HG03432 (cell line): ENCODE data around the gene MIGA2.

Source experiments
- ATAC-seq: cut with Tn5 transposase; IDR thresholded peaks from one replicate; pipeline ENCODE4 v1.9.1; 2021; ENCODE audit warnings: mild to moderate bottlenecking, moderate library complexity; ENCODE audit not compliant: unreplicated experiment

MIGA2 gene

GRCh38 chr9:129071526-129072126, 35.2 kb downstream of the MIGA2 start:
- no peak for ATAC-seq

- ATAC-seq = no peak
Measured at GRCh38 chr9:129072171-129072570, 35.7 kb downstream of the MIGA2 start.

- no peak for ATAC-seq
Measured at GRCh38 chr9:129073404-129073803, 37.0 kb downstream of the MIGA2 start.

- no peak for ATAC-seq
Measured at GRCh38 chr9:129074106-129074505, 37.7 kb downstream of the MIGA2 start.

- no peak for ATAC-seq
Measured at GRCh38 chr9:129075996-129076639, 39.7 kb downstream of the MIGA2 start.

- no peak for ATAC-seq
Measured at GRCh38 chr9:129076640-129077037, 40.2 kb downstream of the MIGA2 start.

- no peak for ATAC-seq
Measured at GRCh38 chr9:129077236-129077635, 40.8 kb downstream of the MIGA2 start.

GRCh38 chr9:129078691-129079503, 42.5 kb downstream of the MIGA2 start:
- no peak for ATAC-seq

GRCh38 chr9:129079829-129080228, 43.4 kb downstream of the MIGA2 start:
- ATAC-seq = no peak

- ATAC-seq = no peak
Measured at GRCh38 chr9:129080298-129080600, 43.8 kb downstream of the MIGA2 start.

- ATAC-seq = peak; percentile 92
Measured at GRCh38 chr9:129080601-129081387, 44.4 kb downstream of the MIGA2 start, which contains the start of gene DOLPP1. TSS of gene DOLPP1 (plus strand) at chr9:129081111. CDS start at chr9:129081132, 21 bp downstream.

- ATAC-seq = peak; percentile 1
Measured at GRCh38 chr9:129081388-129081904, 45.0 kb downstream of the MIGA2 start.

- ATAC-seq = no peak
Measured at GRCh38 chr9:129084087-129084486, 47.7 kb downstream of the MIGA2 start.

GRCh38 chr9:129089246-129089645, 52.8 kb downstream of the MIGA2 start:
- ATAC-seq = no peak

GRCh38 chr9:129093602-129094386, 57.4 kb downstream of the MIGA2 start:
- ATAC-seq = no peak

- ATAC-seq = no peak
Measured at GRCh38 chr9:129094387-129095169, 58.2 kb downstream of the MIGA2 start.

- ATAC-seq = no peak
Measured at GRCh38 chr9:129095170-129095667, 58.8 kb downstream of the MIGA2 start.

- ATAC-seq = no peak
Measured at GRCh38 chr9:129095908-129096307, 59.5 kb downstream of the MIGA2 start.

- ATAC-seq = no peak
Measured at GRCh38 chr9:129097671-129098306, 61.4 kb downstream of the MIGA2 start.
